Upper lobe of left lung (tissue), 6 donors: Measurements from ENCODE around the gene RABEP1. TPM values are rescaled to one million over a fixed set of nuclear protein-coding genes. Genes with fewer than 3 reads are reported as not detected.
"Not testable (repeated sequence)": the region's sequence is repeated elsewhere in the genome, so short reads cannot be mapped to it uniquely, and the experiment has no call there.

ENCODE experiments used
- ATAC-seq, 2 donors: fragments of 200-7000 bp; cut with Tn5 transposase; one replicate each; pipeline ENCODE4 v1.9.1; 2022; ENCODE audit warnings: mild to moderate bottlenecking in 2 of 2, moderate library complexity in 2 of 2; ENCODE audit not compliant: low FRiP score in 2 of 2
- DNase-seq, 2 donors: peaks; one replicate each; pipeline ENCODE4 v3.0.0-alpha.2; 2019 to 2020
- H3K27ac ChIP-seq, 4 donors: fragments of 200-600 bp; sonication (generic); one replicate each; pipeline ENCODE4 v1.5.1; 2016 to 2019
- H3K27me3 ChIP-seq, 4 donors: fragments of 200-600 bp; sonication (generic); one replicate each; pipeline ENCODE4 v1.5.1; 2017 to 2019
- H3K36me3 ChIP-seq, 4 donors: fragments of 200-600 bp; sonication (generic); one replicate each; pipeline ENCODE4 v1.5.1; 2016 to 2019
- H3K4me1 ChIP-seq, 4 donors: fragments of 200-600 bp; sonication (generic); one replicate each; pipeline ENCODE4 v1.5.1; 2018 to 2019
- H3K4me3 ChIP-seq, 4 donors: fragments of 200-600 bp; sonication (generic); one replicate each; pipeline ENCODE4 v1.5.1; 2017 to 2019; ENCODE audit warnings: mild to moderate bottlenecking in 2 of 4, moderate library complexity in 1 of 4
- H3K9me3 ChIP-seq, 4 donors: fragments of 200-600 bp; sonication (generic); one replicate each; pipeline ENCODE4 v1.5.1; 2018 to 2019
- EP300 ChIP-seq, 4 donors: sonication (generic); formaldehyde crosslinking; IDR thresholded peaks; one replicate each; pipeline ENCODE4 v1.5.1; 2017; ENCODE audit warnings: antibody characterized with exemption in 4 of 4, control low read depth in 2 of 4
- POLR2A ChIP-seq, 4 donors: fragments of 450-650 bp; IDR thresholded peaks; one replicate each; pipeline ENCODE4 v1.5.1; 2016 to 2017; ENCODE audit warnings: antibody characterized with exemption in 4 of 4, mild to moderate bottlenecking in 2 of 4
- POLR2AphosphoS5 ChIP-seq, 2 donors: sonication (generic); formaldehyde crosslinking; IDR thresholded peaks; one replicate each; pipeline ENCODE4 v1.5.1; 2017; ENCODE audit warnings: antibody characterized with exemption in 2 of 2
- WGBS, 2 donors: methylation state at CpG; one replicate each; pipeline ENCODE4 v1.1.5; 2017 to 2018; 5-methylcytosine and 5-hydroxymethylcytosine counted together
- total RNA-seq, 6 donors: library from RNA; depleted of rRNA in 4 of 6; stranded (reverse); fragments of >200 nt in 4 of 6; gene quantifications; one replicate each; pipeline versions ENCODE4 v1.1.0 to v1.2.1, GENCODE V29; 2016 to 2021
- TF ChIP-seq, protein P1 (sequence below), 6 experiments: fragments of 450-650 bp in 4 of 6; fragments of 200-600 bp in 2 of 6; sonication (generic) in 2 of 6; IDR thresholded peaks; one replicate each; pipeline ENCODE4 v1.5.1; 2016 to 2019; ENCODE audit warnings: antibody characterized with exemption in 6 of 6
- donor health status: DM: no; HTN: no; CAD: no; lungs with moderate emphysema.
- donor health status: DM: no; HTN: yes; CAD: no; lungs with severe emphysema.

RABEP1 gene, protein sequence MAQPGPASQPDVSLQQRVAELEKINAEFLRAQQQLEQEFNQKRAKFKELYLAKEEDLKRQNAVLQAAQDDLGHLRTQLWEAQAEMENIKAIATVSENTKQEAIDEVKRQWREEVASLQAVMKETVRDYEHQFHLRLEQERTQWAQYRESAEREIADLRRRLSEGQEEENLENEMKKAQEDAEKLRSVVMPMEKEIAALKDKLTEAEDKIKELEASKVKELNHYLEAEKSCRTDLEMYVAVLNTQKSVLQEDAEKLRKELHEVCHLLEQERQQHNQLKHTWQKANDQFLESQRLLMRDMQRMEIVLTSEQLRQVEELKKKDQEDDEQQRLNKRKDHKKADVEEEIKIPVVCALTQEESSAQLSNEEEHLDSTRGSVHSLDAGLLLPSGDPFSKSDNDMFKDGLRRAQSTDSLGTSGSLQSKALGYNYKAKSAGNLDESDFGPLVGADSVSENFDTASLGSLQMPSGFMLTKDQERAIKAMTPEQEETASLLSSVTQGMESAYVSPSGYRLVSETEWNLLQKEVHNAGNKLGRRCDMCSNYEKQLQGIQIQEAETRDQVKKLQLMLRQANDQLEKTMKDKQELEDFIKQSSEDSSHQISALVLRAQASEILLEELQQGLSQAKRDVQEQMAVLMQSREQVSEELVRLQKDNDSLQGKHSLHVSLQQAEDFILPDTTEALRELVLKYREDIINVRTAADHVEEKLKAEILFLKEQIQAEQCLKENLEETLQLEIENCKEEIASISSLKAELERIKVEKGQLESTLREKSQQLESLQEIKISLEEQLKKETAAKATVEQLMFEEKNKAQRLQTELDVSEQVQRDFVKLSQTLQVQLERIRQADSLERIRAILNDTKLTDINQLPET
- total RNA-seq = 10 to 100 TPM; 36.1 to 81.7 (median 39.6) TPM

DNA sequence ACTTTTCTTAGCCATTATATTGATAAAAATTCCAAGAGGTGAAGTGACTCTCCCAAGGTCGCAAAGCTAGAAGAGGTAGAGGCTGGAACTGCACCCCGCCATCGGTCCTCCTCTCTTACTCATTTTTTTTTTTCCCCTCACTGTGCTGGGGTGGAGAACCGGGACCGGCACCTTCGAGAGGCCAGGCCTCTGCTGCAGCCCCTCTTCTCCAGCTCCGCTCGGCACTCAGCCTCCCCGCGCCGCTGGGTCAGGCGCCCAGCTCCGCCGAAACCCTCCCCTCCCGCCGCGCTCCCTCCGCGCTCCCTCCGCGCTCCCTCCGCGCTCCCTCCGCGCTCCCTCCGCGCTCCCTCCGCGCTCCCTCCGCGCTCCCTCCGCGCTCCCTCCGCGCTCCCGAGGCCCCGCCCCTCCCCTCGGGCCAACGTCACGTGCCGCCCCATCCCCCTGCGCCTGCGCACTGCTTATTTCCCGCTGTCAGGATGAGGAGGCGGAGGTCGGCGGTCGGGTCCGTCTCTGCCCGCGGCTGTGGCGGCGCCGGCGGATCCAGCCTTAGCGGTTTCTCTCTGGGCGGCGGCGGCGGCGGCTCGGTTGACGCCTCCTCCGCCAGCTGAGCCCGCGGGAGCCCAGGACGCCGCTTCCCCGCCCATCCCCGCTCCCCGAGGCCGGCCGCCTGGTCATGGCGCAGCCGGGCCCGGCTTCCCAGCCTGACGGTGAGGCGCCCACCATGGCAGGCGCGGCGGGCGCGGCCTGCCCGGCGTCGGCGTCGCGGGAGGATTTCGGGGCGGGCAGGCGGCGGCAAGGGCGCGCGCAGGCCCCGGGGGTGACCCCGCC is at the start of gene RABEP1:
Gene RABEP1 (plus strand): TSS at position 471 of the 828 bp plus-strand sequence. CDS start 203 bp downstream, at position 674.
- WGBS, 2 donors = 1% methylated on average over 17 to 59 of the region's 98 CpGs
- ATAC-seq = peak; percentile 87 to 97
- TF ChIP-seq, protein P1, sequence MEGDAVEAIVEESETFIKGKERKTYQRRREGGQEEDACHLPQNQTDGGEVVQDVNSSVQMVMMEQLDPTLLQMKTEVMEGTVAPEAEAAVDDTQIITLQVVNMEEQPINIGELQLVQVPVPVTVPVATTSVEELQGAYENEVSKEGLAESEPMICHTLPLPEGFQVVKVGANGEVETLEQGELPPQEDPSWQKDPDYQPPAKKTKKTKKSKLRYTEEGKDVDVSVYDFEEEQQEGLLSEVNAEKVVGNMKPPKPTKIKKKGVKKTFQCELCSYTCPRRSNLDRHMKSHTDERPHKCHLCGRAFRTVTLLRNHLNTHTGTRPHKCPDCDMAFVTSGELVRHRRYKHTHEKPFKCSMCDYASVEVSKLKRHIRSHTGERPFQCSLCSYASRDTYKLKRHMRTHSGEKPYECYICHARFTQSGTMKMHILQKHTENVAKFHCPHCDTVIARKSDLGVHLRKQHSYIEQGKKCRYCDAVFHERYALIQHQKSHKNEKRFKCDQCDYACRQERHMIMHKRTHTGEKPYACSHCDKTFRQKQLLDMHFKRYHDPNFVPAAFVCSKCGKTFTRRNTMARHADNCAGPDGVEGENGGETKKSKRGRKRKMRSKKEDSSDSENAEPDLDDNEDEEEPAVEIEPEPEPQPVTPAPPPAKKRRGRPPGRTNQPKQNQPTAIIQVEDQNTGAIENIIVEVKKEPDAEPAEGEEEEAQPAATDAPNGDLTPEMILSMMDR (IDR thresholded peaks at IDR 0.05) = peak in 4 of 6 experiments; percentile 18 to 25 (median 23)
- TF ChIP-seq POLR2AphosphoS5 (IDR thresholded peaks at IDR 0.05) (peak; percentile 92 to 95), POLR2A (IDR thresholded peaks at IDR 0.05) (peak; percentile 27 to 91 (median 69)), EP300 (IDR thresholded peaks at IDR 0.05) (no peak)

DNA sequence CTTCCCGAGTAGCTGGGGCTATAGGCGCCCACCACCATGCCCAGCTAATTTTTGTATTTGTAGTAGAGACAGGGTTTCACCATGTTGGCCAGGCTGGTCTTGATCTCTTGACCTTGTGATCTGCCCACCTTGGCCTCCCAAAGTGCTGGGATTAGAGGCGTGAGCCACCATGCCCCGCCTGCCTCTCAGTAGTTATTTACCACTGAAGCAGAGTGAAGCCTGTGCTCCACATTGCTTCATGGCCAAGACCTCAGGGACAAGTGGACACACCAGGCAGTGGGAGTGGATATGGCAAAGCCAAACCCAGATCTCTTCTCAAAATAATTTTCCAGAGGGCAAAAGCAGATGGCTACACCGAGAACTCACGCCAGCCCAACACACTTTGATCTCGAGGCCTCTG is 48.6 kb upstream of the RABEP1 start:
- H3K27me3 ChIP-seq = not testable (repeated sequence)
- 91 to 92% methylated on average over 6 to 7 of the region's 7 CpGs for WGBS, 2 donors

More for the DNA sequence above, at the start of gene RABEP1:
- Histone ChIP-seq H3K27me3 (no peaks in the 10 kb centered on the region), H3K9me3 (no peaks in the 10 kb centered on the region), H3K4me3 (peak within 1 kb of the TSS; percentile 92 to 98 (median 96)), H3K27ac (peak within 1 kb of the TSS; percentile 89 to 98 (median 90)), H3K36me3 (no peaks in the 10 kb centered on the region), H3K4me1 (peaks cover 20 to 39% (median 25%) of the 10 kb centered on the region in 4 donors)
- peak; percentile 84 to 97 for DNase-seq

DNA sequence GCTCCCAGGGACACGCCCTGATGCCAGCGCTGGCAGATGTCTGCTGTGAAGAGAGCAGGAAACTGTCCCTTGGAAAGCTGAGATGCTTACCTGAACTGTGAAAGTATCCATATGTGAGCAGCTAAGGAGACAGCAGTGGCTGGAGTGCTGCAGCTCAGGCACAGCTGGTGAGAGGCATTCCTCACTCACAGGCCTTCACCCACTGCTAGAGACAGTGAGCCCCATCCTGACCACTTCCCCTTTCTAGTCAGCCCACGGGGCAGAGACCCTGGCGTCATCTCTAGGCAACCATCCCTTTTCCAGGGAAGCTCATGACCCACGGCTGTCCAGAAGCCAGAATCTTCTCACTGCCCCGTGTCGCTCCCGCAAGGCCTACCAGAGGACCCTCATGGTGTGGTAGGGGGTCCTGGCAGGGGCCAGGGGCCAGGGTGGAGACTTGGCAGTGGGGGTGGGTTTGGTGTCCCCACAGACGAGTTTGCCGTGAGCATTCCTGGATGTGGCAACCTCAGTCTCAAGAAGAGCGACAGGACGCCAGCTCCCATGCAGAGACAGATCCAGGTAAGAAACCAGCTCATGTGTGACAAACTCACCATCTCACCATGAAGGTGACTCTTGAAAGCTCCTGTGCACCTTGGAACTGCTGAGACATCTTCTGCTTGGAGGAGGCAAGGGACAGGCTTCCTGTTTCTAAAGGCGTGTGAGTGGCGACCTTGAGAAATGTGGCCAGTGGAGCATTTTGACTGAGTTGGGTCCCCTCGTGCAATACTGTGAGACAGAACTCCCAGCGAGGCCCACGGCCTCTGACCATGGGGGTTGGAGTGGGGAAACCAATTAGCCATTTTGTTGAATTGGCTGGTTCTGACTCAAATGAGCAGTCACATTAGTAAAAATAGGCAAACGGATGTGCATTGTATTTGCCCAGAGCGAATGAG is 47.2 kb upstream of the RABEP1 start, which contains the start of gene SCIMP:
Gene SCIMP (minus strand): TSS at position 216 of the 932 bp plus-strand sequence. CDS start 105 bp downstream, at position 111.
- ATAC-seq = peak; percentile 42 to 75
- WGBS, 2 donors = 71 to 84% methylated on average over 10 to 18 of the region's 19 CpGs
- Histone ChIP-seq H3K4me1 (peaks cover 0 to 6% (median 4%) of the 10 kb centered on the region in 4 donors), H3K9me3 (no peaks in the 10 kb centered on the region), H3K27me3 (no peaks in the 10 kb centered on the region), H3K4me3 (peak within 1 kb of the TSS in 2 of 4 donors; percentile 15 to 29), H3K27ac (peak within 1 kb of the TSS in 2 of 4 donors; percentile 49 to 75), H3K36me3 (peaks cover 0 to 6% (median 0%) of the 10 kb centered on the region in 4 donors)
- DNase-seq = peak in 1 of 2 donors; percentile 65
- TF ChIP-seq POLR2A (IDR thresholded peaks at IDR 0.05) = peak in 1 of 4 donors; percentile 66
- TF ChIP-seq POLR2AphosphoS5 (IDR thresholded peaks at IDR 0.05) = peak; percentile 24 to 44
- no peak for TF ChIP-seq EP300 (IDR thresholded peaks at IDR 0.05)
- TF ChIP-seq, protein P1 (IDR thresholded peaks at IDR 0.05) = no peak

More for the DNA sequence above, 48.6 kb upstream of the RABEP1 start:
- Histone ChIP-seq H3K4me3 (peak overlapping the region in 1 of 4 donors; percentile 29), H3K4me1 (peaks cover 5 to 17% (median 9%) of the 10 kb centered on the region in 4 donors), H3K27ac (peak overlapping the region in 3 of 4 donors; percentile 8 to 75 (median 49))
- H3K36me3 ChIP-seq, H3K9me3 ChIP-seq, ATAC-seq, DNase-seq: not testable (repeated sequence)

DNA sequence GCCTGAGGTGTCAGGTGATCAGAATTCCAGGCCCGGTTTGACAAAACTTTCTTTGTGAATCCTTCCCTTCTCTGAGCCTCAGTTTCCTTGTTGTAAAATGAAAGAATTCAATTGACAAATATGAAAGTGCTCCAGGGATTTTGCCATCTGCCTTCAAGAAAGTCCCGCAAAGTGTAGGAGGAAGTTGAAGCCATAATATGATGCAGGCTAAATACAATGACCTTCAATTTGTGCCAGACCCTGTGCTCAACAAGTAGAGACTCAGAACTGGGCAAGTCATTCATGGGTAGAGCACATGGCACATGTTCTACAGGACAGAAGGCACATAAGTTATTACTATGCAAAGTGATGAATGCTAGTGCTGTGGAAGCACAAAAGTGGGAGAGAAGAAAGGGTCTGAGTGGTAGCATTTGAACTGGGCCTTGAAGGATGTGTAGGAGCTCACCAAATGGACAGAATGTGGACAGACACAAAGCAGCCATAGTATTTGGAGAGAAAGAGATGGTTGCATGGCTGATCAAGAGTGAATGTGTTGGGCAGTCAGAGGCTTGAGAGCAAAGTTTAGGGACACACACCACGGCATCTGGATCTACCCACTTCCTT is 45.0 kb upstream of the RABEP1 start:
- Histone ChIP-seq H3K4me1 (peaks cover 0 to 6% (median 4%) of the 10 kb centered on the region in 4 donors), H3K9me3 (no peaks in the 10 kb centered on the region), H3K27me3 (no peaks in the 10 kb centered on the region), H3K36me3 (peaks cover 0 to 6% (median 0%) of the 10 kb centered on the region in 4 donors), H3K27ac (no peak overlapping the region), H3K4me3 (no peak overlapping the region)
- ATAC-seq (no peak), DNase-seq (no peak)
- TF ChIP-seq POLR2A (IDR thresholded peaks at IDR 0.05) (no peak), EP300 (IDR thresholded peaks at IDR 0.05) (no peak), POLR2AphosphoS5 (IDR thresholded peaks at IDR 0.05) (no peak)
- TF ChIP-seq, protein P1 (IDR thresholded peaks at IDR 0.05) = no peak
- 73 to 77% methylated on average over 3 of the region's 3 CpGs for WGBS, 2 donors
